HUDEP-2 (cell line): Measurements from ENCODE around the gene GIT2.
"Not testable (repeated sequence)": the region's sequence is repeated elsewhere in the genome, so short reads cannot be mapped to it uniquely, and the experiment has no call there.

Experiments
- DNase-seq, 76 experiments: peaks; one replicate each; lab custom pipeline; 2025; ENCODE audit not compliant: unreplicated experiment in 76 of 76; lab: John Stamatoyannopoulos, UW

Gene GIT2, protein sequence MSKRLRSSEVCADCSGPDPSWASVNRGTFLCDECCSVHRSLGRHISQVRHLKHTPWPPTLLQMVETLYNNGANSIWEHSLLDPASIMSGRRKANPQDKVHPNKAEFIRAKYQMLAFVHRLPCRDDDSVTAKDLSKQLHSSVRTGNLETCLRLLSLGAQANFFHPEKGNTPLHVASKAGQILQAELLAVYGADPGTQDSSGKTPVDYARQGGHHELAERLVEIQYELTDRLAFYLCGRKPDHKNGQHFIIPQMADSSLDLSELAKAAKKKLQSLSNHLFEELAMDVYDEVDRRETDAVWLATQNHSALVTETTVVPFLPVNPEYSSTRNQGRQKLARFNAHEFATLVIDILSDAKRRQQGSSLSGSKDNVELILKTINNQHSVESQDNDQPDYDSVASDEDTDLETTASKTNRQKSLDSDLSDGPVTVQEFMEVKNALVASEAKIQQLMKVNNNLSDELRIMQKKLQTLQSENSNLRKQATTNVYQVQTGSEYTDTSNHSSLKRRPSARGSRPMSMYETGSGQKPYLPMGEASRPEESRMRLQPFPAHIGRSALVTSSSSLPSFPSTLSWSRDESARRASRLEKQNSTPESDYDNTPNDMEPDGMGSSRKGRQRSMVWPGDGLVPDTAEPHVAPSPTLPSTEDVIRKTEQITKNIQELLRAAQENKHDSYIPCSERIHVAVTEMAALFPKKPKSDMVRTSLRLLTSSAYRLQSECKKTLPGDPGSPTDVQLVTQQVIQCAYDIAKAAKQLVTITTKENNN

DNA sequence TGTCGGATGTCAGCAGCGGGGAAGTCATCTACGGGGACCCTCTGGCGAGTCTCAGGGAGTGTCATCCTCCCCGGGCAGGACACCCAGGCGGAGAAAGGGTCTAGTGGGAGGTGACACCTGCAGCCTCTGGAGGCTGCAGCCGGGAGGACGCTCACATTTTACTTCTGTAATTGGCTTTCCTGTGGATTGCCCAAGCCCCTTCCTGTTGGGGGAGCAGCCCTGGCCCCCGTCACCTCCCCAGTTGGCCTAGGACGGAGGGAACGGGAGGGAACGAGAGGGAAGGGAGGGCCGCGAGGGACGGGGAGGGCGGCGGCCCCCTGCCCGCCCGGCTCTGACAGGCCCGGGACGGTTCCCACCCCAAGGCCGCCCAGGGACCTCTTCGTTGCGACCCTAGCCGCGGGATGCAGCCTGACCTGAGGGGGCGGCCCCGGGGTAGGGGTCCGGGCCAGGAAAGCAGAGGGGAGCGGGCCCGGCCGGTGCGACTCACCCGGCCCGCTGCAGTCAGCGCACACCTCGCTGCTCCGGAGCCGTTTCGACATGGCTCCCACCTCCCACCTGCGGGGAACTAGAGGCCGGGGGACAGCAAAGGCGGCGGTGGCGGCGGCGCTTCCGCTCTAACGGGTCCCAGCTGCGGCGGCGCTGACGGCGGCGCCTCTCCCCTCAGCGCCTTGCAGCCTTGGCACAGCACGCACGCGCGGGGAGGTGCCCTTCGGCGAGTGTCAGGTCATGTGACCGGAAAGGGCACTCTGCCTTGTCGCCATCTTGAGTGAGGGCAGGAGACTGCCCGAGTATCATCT, at the start of gene GIT2:
Gene GIT2, minus strand, starts transcription at position 683 of the 797 bp plus-strand sequence. Its CDS starts 144 bp downstream, at position 539.
- peak in 74 of 76 experiments; percentile 20 to 92 (median 84) for DNase-seq

GRCh38 chr12:110042264-110042663, 46.1 kb upstream of the GIT2 start:
- DNase-seq, result no peak

DNA sequence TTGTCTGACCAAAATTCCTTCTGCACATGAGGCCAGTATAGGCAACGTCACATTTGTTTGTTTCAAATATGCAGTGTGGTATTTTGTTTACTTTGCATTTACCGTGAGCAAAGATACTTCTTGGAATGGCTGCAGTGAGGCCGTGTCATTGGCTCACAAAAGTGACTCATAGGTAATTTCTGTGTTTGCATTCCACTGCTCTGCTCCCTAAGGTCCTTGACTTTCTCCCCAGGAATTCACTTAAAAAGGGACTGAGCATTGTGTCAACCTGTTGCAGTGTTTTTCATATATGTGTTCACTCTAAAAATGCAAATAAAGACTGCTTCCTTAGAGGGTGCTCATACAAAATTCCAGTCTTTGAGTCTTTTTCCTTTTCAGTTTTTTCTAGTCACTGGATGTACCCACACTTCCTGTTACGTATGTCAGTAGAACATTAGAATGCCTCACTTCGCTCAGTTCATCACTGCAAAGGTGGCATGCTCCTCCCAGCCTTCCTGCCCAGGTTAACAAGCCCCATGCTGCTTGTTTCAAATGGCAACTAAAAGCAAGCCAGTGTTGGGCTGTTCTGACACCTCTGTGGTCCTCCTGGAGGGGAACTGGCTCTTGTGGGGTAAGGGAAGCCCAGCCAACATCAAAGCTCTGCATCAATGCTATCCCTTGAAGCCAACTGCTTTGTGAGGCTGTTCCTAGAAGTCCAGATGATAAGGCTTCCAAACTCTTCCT, 43.1 kb upstream of the GIT2 start:
- no peak for DNase-seq

- no peak for DNase-seq
Measured at GRCh38 chr12:110038741-110039084, 42.5 kb upstream of the GIT2 start.

DNA sequence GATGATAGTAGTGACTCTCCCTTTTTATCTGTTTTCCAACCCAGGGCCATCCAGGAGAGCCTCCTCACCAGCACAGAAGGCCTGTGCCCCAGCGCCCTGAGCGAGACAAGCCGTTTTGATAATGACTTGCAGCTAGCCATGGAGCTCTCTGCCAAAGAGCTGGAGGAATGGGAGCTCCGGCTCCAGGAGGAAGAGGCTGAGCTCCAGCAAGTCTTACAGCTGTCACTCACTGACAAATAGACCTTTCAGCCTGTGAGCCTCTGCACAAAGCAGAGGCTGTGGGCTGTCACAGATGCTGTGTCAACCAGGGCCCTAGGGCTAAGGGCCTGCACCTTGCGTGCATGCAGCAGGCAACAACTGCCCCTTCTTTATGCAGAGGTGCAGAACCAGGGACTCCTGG, 41.1 kb upstream of the GIT2 start:
- DNase-seq, result no peak

- DNase-seq, result no peak
Measured at GRCh38 chr12:110035534-110036104, 39.5 kb upstream of the GIT2 start.

DNA sequence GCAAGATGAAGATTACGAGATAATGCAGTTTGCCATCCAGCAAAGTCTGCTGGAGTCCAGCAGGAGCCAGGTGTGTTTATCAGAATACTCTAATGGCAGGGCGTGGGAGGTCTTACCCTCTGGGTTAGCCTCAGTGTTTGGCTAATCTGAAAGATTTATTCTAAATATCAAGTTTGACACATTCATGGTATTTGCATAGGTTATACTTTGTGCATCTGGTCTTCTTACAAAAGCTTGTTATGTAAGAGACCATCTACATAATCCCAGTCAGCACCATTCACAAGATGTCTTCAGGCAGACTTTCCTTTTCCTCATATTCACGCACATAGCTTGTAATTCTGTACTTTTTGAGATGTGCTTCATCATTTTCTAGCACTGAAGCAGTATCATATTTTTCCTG, 37.7 kb upstream of the GIT2 start:
- no peak for DNase-seq

DNA sequence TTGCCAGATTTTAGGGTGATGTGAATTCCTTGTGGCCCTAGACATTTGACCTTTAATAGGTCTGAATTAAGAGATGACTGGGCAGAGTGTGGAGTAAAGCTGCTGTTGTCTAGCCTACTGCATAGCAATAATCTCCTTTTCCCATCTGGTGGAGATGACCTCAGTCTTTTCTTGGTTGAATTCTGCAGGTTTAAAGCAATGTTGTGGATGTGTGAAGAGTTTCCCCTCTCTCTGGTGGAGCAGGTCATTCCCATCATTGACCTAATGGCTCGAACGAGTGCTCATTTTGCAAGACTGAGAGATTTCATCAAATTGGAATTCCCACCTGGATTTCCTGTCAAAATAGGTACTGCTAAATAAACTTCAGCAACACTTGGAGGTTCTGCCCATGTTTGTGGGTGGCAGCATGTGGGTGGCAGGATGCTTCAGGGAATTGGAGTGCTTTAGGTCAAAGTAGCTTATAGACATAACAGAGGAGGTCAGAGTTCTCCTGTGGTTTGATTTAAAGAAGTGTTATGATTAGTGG, 33.2 kb upstream of the GIT2 start:
- no peak for DNase-seq

GRCh38 chr12:110028323-110028722, 32.2 kb upstream of the GIT2 start:
- DNase-seq, result no peak

GRCh38 chr12:110024051-110024450, 27.9 kb upstream of the GIT2 start:
- DNase-seq, result no peak

GRCh38 chr12:110023059-110023980, 27.2 kb upstream of the GIT2 start:
- DNase-seq, result no peak

- DNase-seq, result no peak
Measured at GRCh38 chr12:110020956-110021355, 24.8 kb upstream of the GIT2 start.

DNA sequence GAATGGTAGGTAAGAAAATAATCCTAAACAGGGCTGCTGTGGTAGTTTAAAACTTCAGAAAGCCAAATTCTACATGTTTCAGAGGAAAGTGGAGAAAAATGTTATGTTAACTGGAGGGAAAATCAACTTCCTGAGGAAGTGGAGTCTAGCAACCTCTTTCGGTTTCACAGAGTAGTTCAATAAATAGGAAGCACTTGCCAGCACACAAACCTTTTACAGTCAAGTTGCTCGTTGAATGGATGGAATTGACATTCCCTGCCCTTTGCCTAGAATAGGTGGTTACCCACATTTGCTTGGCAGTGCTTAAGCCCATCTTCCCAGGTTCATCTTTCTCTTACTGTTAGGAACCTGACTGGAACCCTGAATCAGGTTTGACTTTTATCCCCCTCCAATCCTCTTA, 19.0 kb upstream of the GIT2 start:
- DNase-seq, result no peak

GRCh38 chr12:110012659-110013058, 16.5 kb upstream of the GIT2 start:
- no peak for DNase-seq

DNA sequence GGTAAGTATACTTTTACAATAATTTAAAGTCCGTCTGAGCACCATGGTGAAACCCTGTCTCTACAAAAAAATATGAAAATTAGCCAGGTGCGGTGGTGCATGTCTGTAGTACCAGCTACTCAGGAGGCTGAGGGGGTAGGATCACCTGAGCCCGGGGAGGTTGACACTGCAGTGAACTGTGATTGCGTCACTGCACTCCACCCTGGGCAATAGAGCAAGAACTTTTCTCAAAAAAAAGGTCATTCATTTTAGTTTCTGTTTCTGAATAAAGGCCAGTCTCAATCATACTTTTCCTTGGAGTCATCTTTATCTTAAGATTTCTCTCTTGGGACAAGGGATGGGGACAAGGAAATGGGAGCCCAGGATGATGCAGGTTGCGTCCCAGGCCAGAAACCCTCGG, 16.0 kb upstream of the GIT2 start:
- no peak for DNase-seq

GRCh38 chr12:110010853-110011723, 14.9 kb upstream of the GIT2 start:
- DNase-seq, result no peak

DNA sequence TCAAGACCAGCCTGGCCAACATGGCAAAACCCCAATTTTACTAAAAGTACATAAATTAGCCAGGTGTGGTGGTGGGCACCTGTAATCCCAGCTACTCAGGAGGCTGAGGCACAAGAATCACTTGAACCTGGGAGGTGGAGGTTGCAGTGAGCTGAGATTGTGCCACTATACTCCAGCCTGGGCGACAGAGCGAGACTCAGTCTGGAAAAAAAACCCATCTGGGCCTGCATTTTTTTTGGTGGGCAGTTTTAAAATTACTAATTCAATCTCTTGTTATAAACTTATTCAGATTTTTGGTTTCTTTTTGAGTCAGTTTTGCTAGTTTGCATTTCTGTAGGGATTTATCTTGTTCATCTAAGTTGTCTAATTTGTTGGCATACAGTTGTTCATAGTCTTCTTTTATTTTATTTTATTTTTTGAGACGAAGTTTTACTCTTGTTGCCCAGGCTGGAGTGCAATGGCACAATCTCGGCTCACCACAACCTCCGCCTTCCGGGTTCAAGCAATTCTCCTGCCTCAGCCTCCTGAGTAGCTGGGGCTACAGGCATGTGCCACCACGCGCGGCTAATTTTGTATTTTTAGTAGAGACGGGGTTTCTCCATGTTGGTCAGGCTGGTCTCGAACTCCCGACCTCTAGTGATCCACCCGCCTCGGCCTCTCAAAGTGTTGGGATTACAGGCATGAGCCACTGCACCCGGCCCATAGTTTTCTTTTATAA, 12.7 kb upstream of the GIT2 start:
- not testable (repeated sequence) for DNase-seq
